ENCODE data around the gene GLI2.

- TF ChIP-seq, protein P1, sequence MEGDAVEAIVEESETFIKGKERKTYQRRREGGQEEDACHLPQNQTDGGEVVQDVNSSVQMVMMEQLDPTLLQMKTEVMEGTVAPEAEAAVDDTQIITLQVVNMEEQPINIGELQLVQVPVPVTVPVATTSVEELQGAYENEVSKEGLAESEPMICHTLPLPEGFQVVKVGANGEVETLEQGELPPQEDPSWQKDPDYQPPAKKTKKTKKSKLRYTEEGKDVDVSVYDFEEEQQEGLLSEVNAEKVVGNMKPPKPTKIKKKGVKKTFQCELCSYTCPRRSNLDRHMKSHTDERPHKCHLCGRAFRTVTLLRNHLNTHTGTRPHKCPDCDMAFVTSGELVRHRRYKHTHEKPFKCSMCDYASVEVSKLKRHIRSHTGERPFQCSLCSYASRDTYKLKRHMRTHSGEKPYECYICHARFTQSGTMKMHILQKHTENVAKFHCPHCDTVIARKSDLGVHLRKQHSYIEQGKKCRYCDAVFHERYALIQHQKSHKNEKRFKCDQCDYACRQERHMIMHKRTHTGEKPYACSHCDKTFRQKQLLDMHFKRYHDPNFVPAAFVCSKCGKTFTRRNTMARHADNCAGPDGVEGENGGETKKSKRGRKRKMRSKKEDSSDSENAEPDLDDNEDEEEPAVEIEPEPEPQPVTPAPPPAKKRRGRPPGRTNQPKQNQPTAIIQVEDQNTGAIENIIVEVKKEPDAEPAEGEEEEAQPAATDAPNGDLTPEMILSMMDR (conservative IDR thresholded peaks at IDR 0.05; ENCODE audit: low read depth, low read length): no peak
- TF ChIP-seq EZH2 (IDR thresholded peaks at IDR 0.05; ENCODE audit: low read length, unreplicated experiment): no peak
- no peak for TF ChIP-seq EZH2phosphoT487 (IDR thresholded peaks at IDR 0.05; ENCODE audit: borderline replicate concordance, low read length)
Observed at GRCh38 chr2:120716641-120717585, 18.8 kb upstream of the GLI2 start.

Measured in PC-3 (cell line).